HTERT RPE-1 (cell line): Measurements from ENCODE around the gene MB21D2.
"Not testable (repeated sequence)": the region's sequence is repeated elsewhere in the genome, so short reads cannot be mapped to it uniquely, and the experiment has no call there.

Source experiments
- in situ Hi-C: fragments of 300-500 bp; cut with MboI; formaldehyde crosslinking; loops from 4 replicates; pipeline ENCODE4 v1.14.3; 2020; ENCODE audit warnings: low sequenced_read_pairs

MB21D2 gene, protein sequence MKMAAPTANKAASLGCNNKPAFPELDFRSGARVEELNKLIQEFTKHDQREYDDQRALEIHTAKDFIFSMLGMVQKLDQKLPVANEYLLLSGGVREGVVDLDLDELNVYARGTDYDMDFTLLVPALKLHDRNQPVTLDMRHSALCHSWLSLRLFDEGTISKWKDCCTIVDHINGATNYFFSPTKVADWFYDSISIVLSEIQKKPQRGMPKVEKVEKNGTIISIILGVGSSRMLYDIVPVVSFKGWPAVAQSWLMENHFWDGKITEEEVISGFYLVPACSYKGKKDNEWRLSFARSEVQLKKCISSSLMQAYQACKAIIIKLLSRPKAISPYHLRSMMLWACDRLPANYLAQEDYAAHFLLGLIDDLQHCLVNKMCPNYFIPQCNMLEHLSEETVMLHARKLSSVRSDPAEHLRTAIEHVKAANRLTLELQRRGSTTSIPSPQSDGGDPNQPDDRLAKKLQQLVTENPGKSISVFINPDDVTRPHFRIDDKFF

DNA sequence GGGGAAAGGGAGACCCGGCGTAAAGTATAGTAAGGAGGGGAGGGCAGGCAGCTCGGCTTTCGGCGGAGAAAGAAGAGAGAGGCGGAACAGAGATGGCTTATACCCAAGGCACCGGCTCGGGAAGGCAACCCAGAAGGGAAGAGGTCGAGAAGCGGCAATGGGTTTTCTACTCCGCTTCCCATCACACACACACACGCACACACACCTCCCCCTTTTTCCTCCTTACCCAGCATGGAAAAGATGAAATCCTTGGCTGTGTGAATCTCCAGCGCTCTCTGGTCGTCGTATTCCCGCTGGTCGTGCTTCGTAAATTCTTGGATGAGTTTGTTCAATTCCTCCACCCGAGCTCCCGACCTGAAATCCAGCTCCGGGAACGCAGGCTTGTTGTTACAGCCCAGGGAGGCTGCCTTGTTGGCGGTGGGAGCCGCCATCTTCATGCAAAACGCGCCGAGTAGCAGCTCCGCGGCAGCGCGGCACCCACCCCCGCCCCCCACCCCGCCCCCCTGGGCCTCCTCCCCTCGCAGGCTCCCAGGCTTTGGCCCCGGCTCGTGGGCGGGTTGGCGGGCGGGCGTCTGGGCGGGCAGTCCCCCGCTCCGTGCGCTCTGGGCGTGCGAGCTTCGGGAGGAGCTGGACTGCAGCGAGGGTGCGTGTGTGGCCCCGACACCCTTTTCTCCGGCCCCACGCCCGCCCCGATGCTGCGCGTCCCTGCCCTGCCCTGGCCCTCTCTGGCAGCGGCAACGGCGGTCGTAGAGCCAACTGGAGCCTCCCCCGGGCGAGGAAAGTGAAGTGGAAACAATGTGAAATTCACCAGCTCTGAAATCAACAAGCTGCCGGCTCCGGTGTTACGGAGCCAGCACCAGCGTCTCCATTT is at the start of gene MB21D2:
Gene MB21D2, minus strand, starts transcription at position 453 of the 871 bp plus-strand sequence. Its CDS starts 16 bp downstream, at position 437.
- in situ Hi-C loops, result no loop called here

- in situ Hi-C loops, result not testable (repeated sequence)
Measured at GRCh38 chr3:192964959-192965719, 47.5 kb upstream of the MB21D2 start.

DNA sequence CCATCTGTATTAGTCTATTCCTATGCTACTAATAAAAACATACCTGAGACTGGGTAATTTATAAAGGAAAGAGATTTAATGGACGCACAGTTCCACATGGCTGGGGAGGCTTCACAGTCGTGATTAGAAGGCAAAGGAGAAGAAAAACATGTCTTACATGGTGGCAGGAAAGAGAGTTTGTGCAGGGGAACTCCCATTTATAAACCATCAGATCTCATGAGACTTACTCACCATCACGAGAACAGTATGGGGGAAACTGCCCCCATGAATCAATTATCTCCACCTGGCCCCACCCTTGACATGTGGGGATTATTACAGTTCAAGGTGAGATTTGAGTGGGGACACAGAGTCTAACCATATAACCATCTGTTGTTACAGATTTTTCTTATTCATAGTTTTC is 42.1 kb upstream of the MB21D2 start:
- in situ Hi-C loops, result no loop called here

DNA sequence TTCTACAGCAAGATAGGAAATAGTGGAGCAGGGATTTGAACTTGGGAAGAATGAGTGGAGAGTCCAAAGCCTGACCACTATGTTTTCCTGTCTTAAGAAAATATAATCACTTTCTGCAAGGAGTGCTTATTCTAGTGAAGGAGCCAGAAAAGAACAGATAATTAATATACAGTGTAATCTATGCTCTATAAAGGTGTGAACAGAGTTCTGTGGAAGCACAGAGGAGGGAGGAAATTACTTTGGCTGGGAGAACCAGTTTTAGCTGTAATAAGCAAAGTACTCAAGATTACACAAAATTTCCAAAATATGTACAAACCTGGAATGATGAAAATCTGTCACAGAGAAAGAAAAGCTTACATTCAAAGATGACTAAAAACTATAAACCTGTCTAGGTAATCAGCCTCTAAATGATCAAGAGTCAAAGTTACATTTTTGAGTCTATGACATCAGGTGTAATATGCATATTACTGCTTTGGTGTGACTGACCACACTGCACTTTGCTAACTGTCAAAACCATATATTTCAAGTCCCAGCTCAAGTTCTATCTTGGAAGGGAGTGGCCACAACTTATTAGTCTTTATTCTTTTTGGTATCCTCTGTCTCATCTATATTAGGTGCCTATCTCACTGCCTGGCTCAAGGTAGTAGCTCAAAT is 40.7 kb upstream of the MB21D2 start:
- in situ Hi-C loops, result no loop called here

GRCh38 chr3:192957441-192958021 is 39.9 kb upstream of the MB21D2 start:
- in situ Hi-C loops, result no loop called here

DNA sequence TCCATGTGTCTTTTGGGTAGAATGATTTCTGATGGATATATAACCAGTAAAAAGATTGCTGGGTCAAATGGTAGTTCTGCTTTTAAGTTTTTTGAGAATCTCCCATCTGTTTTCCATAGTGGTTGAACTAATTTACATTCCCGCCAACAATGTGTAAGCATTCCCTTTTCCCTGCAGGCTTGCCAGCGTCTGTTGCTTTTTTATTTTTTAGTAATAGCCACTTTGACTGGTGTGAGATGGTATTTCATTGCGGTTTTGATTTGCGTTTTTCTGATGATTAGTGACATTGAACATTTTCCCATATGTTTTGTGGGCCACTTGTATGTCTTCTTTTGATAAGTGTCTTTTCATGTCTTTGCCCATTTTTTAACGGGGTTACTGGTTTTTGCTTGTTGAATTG is 36.3 kb upstream of the MB21D2 start:
- in situ Hi-C loops, result no loop called here

GRCh38 chr3:192947421-192947820 is 29.8 kb upstream of the MB21D2 start:
- in situ Hi-C loops, result no loop called here

GRCh38 chr3:192943393-192943792 is 25.7 kb upstream of the MB21D2 start:
- in situ Hi-C loops, result no loop called here

DNA sequence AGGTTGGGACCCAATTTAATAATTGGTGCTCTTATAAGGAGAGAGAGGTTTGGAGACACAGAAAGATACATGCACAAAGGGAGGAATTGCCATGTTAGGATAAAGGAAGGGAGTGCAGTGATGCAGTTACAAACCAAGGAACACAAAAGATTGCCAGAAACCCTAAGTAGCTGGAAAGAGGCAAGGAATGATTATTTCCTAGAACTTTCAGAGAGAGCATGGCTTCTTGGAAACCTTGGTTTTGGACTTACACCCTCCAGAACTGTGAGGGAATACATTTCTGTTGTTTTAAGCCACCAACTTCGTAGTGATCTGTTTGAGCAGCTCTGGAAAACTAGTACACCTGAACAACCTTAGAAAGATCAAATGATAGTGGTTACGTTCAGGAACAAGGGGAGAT is 25.0 kb upstream of the MB21D2 start:
- in situ Hi-C loops, result no loop called here

DNA sequence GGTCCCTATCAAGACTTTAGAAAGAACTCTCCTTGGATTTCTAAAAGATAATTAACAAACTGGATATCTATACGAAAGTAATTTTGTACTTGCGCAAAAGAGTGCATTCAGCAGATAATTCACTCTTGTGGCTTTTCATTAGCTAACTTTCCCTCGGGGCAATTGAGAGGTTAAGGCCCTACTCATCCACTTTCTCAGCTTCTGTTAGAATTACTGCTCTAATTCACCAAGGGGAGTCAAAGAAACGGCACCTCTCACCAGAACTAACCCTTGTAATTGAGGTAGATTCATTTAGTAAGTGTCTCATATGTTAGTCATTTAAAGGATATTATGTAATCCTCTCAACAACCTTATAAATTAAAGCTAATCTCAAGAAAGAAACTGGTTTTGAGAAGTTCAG is 22.5 kb upstream of the MB21D2 start:
- in situ Hi-C loops, result no loop called here

DNA sequence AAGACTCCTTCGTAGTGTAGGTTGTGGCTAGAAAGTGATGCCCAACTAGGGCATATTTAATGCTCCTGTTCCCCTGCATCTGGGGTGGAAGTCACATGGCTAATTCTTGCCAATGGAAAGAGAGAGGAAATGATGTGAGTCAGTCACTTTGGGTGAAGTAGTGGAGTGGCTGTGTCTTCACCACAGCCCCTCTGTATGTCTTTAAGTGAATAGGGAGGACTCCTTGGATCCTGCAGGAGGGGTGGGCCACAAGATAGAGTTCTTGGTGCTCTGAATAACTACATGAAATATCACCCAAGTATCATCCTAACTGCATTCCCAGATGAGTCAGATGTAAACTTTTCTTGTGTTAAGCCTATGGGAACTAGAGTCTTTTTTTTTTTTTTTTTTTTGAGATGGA is 17.8 kb upstream of the MB21D2 start:
- in situ Hi-C loops, result no loop called here

- in situ Hi-C loops, result no loop called here
Measured at GRCh38 chr3:192933779-192934460, 16.3 kb upstream of the MB21D2 start.

DNA sequence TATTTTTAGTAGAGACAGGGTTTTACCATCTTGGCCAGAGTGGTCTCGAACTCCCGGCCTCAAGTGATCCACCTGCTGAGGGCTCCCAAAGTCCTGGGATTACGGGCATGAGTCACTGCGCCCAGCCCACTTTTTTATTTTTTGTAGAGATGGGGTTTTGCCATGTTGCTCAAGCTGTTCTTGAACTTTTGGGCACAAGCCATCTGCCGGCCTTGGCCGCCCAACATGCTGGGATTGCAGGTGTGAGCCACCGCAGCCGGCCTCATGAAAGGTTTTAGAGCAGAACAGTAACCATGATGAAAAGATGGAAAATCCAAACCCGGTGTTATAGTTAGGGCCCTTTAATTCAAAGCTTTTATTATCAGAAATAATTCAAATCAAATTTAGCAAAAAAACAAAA is 15.6 kb upstream of the MB21D2 start:
- in situ Hi-C loops, result no loop called here

DNA sequence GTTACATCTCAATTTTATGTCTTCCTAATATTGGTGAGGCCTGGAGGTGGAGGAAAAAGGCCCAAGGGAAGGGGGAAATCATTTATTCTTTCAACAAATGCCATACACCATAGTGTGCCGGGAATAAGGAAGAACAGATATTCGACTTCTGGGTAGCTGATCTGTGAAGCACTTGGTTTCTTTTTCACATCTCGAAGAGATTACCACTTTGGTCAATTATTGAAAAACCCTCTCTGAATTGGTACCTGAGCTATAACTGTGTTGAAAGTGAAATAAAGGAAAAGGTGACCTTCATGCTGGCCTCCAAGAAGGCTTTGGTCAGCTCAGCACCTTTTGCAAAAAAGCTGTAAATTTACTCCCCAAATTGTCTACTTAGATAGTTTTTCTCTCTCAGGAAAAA is 14.2 kb upstream of the MB21D2 start:
- in situ Hi-C loops, result no loop called here

- in situ Hi-C loops, result no loop called here
Measured at GRCh38 chr3:192930577-192930976, 12.9 kb upstream of the MB21D2 start.

GRCh38 chr3:192929755-192930547 is 12.3 kb upstream of the MB21D2 start:
- in situ Hi-C loops, result no loop called here

DNA sequence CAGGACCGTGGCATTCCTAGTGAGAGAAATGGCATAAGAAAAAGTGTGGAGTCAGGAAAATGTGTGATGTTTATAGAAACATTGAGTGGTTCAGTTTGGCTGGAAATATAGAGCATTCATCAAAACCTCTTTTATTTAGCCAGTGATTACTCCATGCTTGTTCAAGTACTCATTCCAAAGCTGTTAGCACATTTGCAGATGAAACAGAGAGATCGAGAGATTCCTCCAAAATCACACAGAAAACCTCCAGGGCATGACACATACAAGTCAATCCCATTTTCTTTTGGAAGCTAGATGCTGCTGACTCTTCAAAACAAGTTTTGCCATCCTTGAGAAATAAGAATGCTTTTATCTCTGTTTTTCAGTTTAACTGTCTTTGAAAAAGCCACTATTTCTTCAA is 11.5 kb upstream of the MB21D2 start:
- in situ Hi-C loops, result no loop called here

DNA sequence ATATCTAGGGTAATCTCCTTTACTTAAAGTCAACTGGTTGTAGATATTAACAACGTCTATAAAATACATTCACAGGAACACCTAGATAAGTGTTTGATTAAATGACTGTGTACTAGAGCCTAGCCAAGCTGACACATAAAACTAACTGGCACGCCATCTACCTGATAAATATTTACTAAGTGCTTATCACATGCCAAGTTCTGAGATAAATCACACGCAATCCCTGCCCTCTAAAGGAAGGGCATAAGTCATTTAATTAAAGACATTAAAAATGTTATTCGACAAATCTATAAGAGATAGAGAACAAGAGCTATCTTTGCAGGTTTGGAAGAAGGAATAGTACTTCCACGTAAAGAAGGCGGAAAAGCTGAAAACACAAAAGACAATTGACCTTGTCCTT is 11.1 kb upstream of the MB21D2 start:
- in situ Hi-C loops, result no loop called here

GRCh38 chr3:192928016-192928415 is 10.4 kb upstream of the MB21D2 start:
- in situ Hi-C loops, result no loop called here
